Activated CD4-positive, alpha-beta T cell treated with anti-CD3 and anti-CD28 coated beads, Interleukin-2, Interleukin-6, amounts not matched to agents 100 ng/mL and 50 ng/mL, durations not matched to agents 16 hours and 8 hours (primary cell): ENCODE results near the gene CCL13.
"Not testable (repeated sequence)": the region's sequence is repeated elsewhere in the genome, so short reads cannot be mapped to it uniquely, and the experiment has no call there.

Experiments
- DNase-seq: peaks from one replicate; pipeline ENCODE4 v3.0.0-alpha.2; 2020

Gene CCL13

DNA sequence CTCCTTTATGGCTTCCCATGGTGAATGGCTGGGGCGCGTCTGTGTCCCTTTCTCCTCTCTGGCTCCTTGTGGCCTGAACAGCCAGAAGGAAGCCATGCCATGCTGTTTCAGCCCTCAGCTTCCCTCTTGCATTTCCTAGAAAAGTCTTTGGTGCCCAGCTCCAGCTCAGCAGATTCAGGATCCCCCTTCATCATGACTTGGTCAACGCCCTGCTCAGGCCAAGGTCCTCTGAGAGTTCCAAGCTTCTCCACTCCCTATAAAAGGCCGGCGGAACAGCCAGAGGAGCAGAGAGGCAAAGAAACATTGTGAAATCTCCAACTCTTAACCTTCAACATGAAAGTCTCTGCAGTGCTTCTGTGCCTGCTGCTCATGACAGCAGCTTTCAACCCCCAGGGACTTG is at the start of gene CCL13:
Gene CCL13 (plus strand): TSS at position 287 of the 400 bp plus-strand sequence. CDS start 47 bp downstream, at position 334.
- no peak for DNase-seq

GRCh38 chr17:34307110-34307509 is 49.2 kb upstream of the CCL13 start:
- DNase-seq: peak; percentile 26

- no peak for DNase-seq
Observed at GRCh38 chr17:34308371-34308770, 47.9 kb upstream of the CCL13 start.

- no peak for DNase-seq
Observed at GRCh38 chr17:34311291-34311690, 45.0 kb upstream of the CCL13 start.

DNA sequence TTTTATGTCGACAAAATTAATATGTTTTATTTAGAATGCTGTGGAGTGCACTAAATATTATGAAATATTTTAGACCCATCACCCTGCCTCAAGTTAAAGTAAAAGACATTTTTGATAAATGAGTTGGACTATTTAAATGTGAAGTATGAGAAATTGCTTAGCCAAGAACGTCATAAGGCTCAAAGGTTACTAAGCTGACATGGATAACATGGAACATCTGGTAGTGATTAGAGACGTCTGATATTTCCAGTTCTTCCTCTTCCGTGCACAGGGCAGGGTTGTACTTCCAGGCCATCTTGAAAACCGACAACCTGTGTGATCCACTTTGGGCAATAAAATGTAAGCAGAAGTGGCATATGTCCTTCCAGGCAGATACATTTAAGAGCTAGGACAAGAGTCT is 44.2 kb upstream of the CCL13 start:
- no peak for DNase-seq

- no peak for DNase-seq
Observed at GRCh38 chr17:34313164-34313563, 43.1 kb upstream of the CCL13 start.

DNA sequence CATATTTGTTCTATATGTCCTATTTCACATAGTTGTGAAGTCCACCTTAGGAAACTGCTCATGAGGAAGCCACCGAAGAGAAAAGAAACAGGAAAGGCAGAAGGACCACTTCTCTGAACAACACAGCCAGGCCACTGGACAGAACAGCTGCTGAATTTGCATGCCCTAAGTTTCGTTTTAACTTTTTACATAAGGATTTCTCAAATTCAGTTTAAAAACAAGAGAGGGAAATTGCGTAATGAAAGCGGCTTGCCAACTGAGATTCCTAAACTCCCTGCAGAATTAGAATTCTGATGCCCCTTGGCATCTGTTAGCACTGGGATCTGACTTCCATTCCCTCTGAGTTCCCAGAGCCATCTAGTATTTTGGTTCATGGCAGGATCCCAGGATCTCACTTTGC is 42.0 kb upstream of the CCL13 start:
- DNase-seq: no peak

DNA sequence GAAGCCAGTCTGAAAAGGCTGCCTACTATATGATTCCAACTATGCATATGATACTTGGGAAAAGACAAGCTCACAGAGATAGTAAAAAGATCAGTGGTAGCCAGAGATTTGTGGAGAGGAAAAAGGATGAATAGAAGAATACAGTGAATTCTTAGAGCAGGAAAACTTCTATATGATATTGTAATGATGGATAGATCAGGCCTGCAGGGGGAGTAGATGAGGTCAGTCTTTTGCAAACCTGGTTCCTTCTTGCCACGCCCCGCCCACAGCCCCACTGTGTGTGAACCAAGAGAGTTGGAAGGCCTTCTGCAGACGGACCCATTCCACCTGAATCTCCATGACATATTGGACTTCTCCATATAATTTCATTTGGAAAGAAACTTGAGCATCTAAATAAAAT is 37.8 kb upstream of the CCL13 start:
- DNase-seq: peak; percentile 27

- DNase-seq: no peak
Observed at GRCh38 chr17:34319039-34319483, 37.2 kb upstream of the CCL13 start, which contains the start of gene CCL8. Gene CCL8, plus strand, starts transcription at chr17:34319435. Its CDS starts 67 bp downstream, at chr17:34319502.

- no peak for DNase-seq
Observed at GRCh38 chr17:34321964-34322363, 34.3 kb upstream of the CCL13 start.

- not testable (repeated sequence) for DNase-seq
Observed at GRCh38 chr17:34327580-34327979, 28.7 kb upstream of the CCL13 start.

DNA sequence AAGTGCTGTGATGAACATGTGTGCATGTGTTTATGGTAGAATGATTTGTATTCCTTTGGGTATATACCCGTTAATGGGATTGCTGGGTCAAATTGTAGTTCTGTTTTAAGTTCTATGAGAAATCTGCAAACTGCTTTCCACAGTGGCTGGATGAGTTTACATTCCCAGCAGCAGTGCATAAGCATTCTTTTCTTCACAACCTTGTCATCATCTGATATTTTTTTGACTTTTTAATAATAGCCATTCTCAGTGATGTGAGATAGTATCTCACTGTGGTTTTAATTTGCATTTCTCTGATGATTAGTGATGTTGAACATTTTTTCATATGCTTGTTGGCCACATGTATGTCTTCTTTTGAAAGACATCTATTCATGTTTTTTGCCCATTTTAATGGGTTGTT is 18.6 kb upstream of the CCL13 start:
- DNase-seq: no peak

GRCh38 chr17:34339138-34339770 is 17.0 kb upstream of the CCL13 start:
- DNase-seq: no peak

DNA sequence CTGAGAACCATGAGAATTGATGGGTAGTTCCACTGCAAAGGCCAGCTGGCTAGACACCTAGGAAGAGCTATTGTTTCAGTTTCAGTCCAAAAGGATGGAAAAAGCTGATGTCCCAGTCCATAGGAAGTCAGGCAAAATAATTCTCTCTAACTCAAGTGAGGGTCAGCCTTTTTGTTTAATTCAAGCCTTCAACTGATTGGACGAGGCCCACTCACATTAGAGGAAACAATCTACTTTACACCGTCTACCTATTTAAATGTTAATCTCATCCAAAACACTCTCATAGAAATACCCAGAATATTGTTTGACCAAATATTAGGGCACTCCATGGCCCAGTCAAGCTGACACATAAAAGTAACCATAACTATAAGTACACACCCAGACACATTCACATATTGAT is 14.4 kb upstream of the CCL13 start:
- no peak for DNase-seq

DNA sequence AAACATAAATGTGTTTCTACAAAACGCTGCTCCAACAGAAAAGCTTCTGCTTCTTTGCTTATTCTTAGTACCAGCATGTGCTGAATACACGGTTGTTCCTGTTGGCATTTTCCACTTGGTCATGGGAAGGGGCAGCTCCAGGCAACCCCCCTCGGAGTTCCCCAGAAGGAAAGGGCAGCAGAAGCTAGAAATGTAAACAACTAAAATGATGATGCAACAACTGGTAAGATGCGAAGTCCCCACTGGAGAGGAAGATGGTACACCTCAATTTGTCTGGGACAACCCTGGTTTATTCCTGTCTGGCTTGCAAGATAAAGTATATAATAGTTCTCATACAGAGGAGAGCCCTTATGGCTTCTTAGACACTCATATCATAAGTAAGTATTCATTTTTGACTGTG is 9.2 kb upstream of the CCL13 start:
- no peak for DNase-seq

GRCh38 chr17:34349751-34350150 is 6.5 kb upstream of the CCL13 start:
- no peak for DNase-seq

DNA sequence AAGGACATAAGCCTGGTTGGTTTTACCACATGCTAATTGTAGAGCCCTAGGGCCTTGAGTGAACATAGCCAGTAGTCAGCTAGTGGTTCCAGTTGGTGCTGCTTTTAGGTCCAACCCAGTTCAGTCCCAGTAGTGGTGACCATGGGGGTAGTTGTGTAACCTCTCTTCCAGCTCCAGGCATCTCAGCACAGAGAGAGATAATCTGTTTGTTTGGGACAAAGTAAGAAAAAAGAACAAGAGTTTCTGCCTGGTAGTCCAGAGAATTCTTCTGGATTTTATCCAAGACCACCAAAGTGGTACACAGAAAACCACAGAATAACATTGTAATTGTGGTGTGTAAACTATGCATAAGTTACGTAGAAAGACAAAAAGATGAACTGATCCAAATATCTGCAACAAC is 5.2 kb upstream of the CCL13 start:
- no peak for DNase-seq

GRCh38 chr17:34352191-34352590 is 4.1 kb upstream of the CCL13 start:
- DNase-seq: no peak

- no peak for DNase-seq
Observed at GRCh38 chr17:34354637-34355036, 1.6 kb upstream of the CCL13 start.

GRCh38 chr17:34357398-34357797 is 1.1 kb downstream of the CCL13 start:
- DNase-seq: no peak

DNA sequence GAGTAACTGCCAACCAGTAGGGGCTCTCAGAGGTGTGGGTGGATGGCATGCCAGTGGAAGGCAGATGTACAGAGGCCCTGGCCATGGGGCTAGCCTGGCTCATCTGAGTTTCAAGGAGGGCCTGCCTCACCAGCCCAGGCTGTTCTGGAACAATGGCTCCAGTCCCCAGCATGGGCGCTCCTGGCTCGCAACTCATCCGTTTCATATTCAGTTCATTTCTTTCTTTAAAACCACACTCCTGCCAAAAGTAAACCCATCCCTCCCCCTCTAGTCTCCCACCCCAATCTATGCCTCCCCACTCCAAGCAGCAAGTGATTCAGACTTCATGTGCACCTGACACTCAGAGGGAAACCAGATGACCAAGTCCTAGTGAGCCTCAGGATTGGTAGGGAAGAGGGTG is 2.4 kb downstream of the CCL13 start:
- DNase-seq: no peak

- DNase-seq: no peak
Observed at GRCh38 chr17:34360601-34361270, 4.5 kb downstream of the CCL13 start.

DNA sequence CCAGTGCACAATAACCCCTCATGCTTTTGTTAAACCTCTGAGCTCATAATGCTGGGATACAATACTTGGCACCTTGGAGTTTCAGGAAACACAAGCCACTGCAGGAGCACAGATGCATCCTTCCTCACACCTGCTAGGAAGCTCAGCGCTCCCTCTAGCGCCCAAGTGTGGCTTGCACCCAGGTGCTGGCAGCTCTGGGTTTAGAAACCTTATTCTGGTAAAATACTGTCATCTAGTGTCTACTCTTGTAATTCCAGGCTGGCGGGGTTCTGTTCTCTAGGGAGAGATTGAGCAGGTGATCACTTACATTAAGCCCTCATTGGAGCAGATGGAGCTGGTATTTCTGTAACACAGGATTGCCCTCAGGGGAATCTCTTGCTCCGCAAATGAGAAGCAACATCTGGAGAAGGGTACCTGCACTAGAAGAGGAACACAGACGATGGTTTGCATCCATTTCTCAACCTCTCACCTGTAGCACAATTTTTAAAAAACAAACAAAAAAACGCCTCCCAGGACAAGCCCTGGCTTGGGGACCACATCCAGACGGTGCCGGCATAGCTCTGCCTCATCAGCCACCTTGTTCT is 5.3 kb downstream of the CCL13 start:
- DNase-seq: peak; percentile 90

DNA sequence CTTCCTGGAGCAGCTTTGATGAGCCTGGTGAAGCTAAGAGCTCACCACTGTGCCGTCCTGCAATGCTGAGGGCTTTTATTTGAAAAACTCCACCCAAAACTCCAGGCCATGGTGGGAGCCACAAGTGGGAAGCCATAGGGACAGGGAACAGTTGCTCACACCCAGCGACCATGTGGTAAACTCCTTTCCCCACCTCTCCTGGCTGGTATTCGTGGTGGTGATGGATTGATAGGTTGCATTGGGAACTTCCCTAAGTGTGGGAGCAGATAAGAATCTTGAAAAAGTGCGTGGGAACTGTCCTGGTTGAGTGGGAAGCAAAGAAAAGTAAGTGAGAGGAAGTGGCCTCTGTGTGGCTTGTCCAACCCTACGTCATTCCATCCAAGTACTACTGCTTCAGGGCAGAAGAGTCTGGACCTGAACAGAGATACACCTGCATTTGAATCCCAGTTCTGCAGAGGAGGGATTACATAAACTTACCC is 6.9 kb downstream of the CCL13 start, which contains the start of gene CCL1:
Gene CCL1 (minus strand): TSS at position 51 of the 479 bp plus-strand sequence. CDS start 72 bp downstream, outside the sequence.
- DNase-seq: no peak
